Left ventricle myocardium inferior (tissue), 1 donor: ENCODE data around the gene TYROBP. TPM values are rescaled to one million over a fixed set of nuclear protein-coding genes. Genes with fewer than 3 reads are reported as not detected.

Experiments
- DNase-seq: peaks from one replicate; pipeline ENCODE4 v3.0.0-alpha.2; 2020
- H3K27ac ChIP-seq: fragments of 200-600 bp; replicated peaks from 2 replicates; pipeline ENCODE4 v1.8.0; 2021
- H3K27me3 ChIP-seq: fragments of 200-600 bp; 2 replicates; pipeline ENCODE4 v1.8.0; 2021; ENCODE audit warnings: low read depth
- H3K36me3 ChIP-seq: fragments of 200-600 bp; 2 replicates; pipeline ENCODE4 v1.8.0; 2021
- H3K4me1 ChIP-seq: fragments of 200-600 bp; 2 replicates; pipeline ENCODE4 v1.8.0; 2021
- H3K4me3 ChIP-seq: fragments of 200-600 bp; 2 replicates; pipeline ENCODE4 v1.8.0; 2021; ENCODE audit warnings: mild to moderate bottlenecking, moderate library complexity
- H3K9me3 ChIP-seq: fragments of 200-600 bp; replicated peaks from 2 replicates; pipeline ENCODE4 v1.8.0; 2021
- CTCF ChIP-seq: fragments of 200-600 bp; IDR thresholded peaks from 2 replicates; pipeline ENCODE4 v1.8.0; 2021; ENCODE audit warnings: antibody characterized with exemption, mild to moderate bottlenecking, borderline replicate concordance
- intact Hi-C: fragments of 100-400 bp; cut with micrococcal nuclease; formaldehyde crosslinking; loops from one replicate; pipeline ENCODE4 v1.11.0; 2022
- total RNA-seq: library from RNA; stranded (reverse); fragmentation: NEBNext Ultra II Directional; extraction: Animal tissue kit (Norgen Biotek cat#: 25700); gene quantifications from one replicate; pipeline ENCODE4 v1.2.1, GENCODE V29; 2021
- donor health status: DM: no; HTN: yes; CAD: no; lungs with severe emphysema.

The TYROBP gene
- total RNA-seq, 1 donor from 2014 or later = 26.2 TPM

GRCh38 chr19:35863018-35863417 is 45.1 kb downstream of the TYROBP start:
- intact Hi-C loops = no loop called here
- peaks cover 3% of the 10 kb centered on the region for H3K9me3 ChIP-seq
- H3K4me3 ChIP-seq = no peak overlapping the region
- H3K4me1 ChIP-seq = peaks cover 8% of the 10 kb centered on the region
- no peak overlapping the region for H3K27ac ChIP-seq
- TF ChIP-seq CTCF = no peak
- DNase-seq = no peak
- H3K27me3 ChIP-seq = peaks cover 96% of the 10 kb centered on the region
- no peaks in the 10 kb centered on the region for H3K36me3 ChIP-seq

- peaks cover 96% of the 10 kb centered on the region for H3K27me3 ChIP-seq
These were observed 45.6 kb downstream of the TYROBP start for GRCh38 chr19:35862528-35862927.

GRCh38 chr19:35861640-35862160 is 46.4 kb downstream of the TYROBP start:
- intact Hi-C loops = no loop called here
- no peak for TF ChIP-seq CTCF
- Histone ChIP-seq H3K27ac (no peak overlapping the region), H3K36me3 (no peaks in the 10 kb centered on the region), H3K4me3 (no peak overlapping the region), H3K27me3 (peaks cover 99% of the 10 kb centered on the region), H3K4me1 (peaks cover 12% of the 10 kb centered on the region), H3K9me3 (peaks cover 3% of the 10 kb centered on the region)
- DNase-seq = no peak

More at GRCh38 chr19:35862528-35862927, 45.6 kb downstream of the TYROBP start:
- TF ChIP-seq CTCF = no peak
- Histone ChIP-seq H3K9me3 (peaks cover 3% of the 10 kb centered on the region), H3K4me1 (peaks cover 6% of the 10 kb centered on the region), H3K27ac (no peak overlapping the region), H3K4me3 (no peak overlapping the region), H3K36me3 (no peaks in the 10 kb centered on the region)
- intact Hi-C loops = no loop called here
- DNase-seq = no peak

GRCh38 chr19:35860818-35861639 is 47.1 kb downstream of the TYROBP start:
- intact Hi-C loops = no loop called here
- H3K36me3 ChIP-seq = no peaks in the 10 kb centered on the region
- H3K4me3 ChIP-seq = peak overlapping the region; percentile 19
- peaks cover 99% of the 10 kb centered on the region for H3K27me3 ChIP-seq
- H3K9me3 ChIP-seq = peaks cover 3% of the 10 kb centered on the region
- TF ChIP-seq CTCF = no peak
- H3K27ac ChIP-seq = no peak overlapping the region
- DNase-seq = no peak
- H3K4me1 ChIP-seq = peaks cover 19% of the 10 kb centered on the region

- H3K4me1 ChIP-seq = peaks cover 21% of the 10 kb centered on the region
- intact Hi-C loops = no loop called here
- DNase-seq = no peak
- TF ChIP-seq CTCF = no peak
- H3K27ac ChIP-seq = no peak overlapping the region
- peaks cover 3% of the 10 kb centered on the region for H3K9me3 ChIP-seq
- peaks cover 98% of the 10 kb centered on the region for H3K27me3 ChIP-seq
- H3K36me3 ChIP-seq = no peaks in the 10 kb centered on the region
- H3K4me3 ChIP-seq = peak overlapping the region; percentile 19
These were observed 47.7 kb downstream of the TYROBP start for GRCh38 chr19:35860436-35860817.
